Measurements from ENCODE around the gene PTPN3.
"Not testable (repeated sequence)": the region's sequence is repeated elsewhere in the genome, so short reads cannot be mapped to it uniquely, and the experiment has no call there.

Gene PTPN3

DNA sequence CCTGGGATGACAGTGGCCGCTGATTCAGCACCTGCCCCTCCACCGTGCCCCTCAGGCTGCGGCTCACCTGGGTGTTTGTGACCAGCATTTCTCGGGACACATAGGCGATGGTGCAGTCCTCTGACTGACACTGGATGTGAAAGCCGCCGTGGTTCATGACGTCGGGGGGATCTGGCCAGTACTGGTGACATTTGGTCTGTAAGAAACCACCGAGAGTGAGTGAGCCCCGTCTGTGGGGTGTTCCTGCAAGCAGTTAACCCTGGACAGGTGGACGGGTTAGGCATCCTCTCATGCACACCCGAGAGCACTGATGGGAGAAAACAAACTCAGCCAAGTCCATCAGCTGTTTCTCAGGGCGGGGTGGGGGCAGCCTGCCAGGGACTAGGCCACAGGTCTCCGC, 114.8 kb downstream of the PTPN3 start:
- no peak for DNase-seq

DNA sequence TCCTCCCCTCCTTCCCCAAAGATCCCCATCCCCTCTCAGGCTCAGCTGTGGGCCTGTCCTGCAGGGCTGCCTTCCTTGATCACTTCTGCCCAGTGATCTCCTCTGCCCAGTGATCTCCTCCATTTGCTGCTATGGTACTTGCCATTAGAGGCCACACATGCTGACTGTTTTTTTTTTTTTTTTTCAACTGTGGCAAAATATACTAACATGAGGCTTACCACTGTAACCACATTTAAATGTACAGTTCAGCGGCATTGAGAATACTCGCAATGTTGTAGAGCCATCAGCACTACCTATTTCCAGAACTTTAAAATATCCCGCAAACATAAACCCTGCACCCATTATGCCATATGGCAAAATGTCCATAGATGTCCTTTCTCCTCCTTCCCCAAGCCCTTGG, 115.5 kb downstream of the PTPN3 start:
- DNase-seq: no peak

DNA sequence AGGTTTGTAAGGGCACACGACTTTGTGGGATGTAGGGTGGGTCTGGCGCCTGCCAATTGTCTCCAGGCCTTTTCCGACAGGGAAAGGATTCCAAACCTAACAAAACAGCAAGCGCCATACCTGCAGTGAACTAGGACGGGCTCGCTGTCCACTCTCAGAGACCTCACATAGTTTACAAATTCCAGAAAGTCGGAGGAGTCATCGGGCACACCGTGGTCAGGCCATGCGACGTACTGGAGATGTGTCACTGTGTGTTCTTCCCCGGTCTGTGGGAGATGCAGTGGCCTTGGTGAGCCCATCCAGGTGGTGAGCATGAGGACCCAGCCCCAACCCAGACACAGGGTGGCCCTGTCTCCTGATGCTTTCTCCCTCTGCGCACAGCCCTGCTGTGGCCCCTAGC, 115.9 kb downstream of the PTPN3 start:
- no peak for DNase-seq

DNA sequence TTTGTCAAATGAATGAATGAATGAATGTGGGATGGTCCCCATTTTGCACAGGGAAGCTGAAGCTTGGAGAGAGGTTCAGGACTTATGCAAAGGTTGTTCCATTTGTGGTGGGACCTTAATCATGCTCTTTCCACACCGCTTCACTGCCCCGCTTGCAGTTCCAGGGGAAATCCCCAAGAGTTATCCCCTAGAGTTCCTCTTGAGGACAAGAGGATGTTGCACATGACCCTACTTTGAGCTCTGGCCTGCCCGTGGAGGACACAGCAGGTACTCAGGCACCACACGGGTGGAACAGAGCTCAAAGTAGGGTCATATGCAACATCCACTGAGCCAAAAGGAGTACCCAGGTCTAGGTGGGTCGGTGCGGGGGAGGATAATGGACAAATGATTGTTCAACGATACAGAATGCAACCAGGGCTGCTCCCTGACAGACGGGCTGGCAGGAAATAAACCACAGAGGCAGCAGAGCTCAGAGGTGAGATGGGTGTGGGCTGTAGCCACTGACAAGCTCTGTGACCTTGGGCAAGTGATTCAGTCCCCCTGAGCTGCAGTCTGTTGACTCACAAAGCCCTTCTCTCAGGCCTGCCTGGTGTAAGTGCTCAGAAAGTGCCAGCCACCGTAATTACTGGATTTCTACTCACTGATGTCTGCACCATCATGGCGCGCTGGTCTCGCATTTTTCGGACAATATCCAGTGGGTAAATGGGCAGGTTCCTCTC, 116.9 kb downstream of the PTPN3 start:
- DNase-seq: no peak

DNA sequence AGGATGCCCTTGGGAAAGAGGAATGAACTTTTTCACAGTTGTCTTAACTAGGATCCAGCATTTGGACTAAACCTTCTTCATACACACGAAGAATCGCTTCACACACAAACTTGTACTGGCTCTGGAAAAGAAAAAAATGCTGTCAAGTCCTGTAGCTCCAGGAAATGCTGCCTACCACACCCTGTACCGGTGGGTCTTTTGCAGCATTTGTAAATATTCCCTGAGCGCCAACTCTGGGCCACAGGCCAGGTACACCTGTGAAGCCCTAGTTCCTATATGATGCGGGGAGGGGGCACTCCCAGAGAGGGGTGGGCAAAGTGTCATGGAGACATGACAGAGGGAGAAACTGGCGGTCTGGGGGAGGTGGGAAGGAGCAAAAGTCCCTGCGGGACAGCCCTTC, 118.6 kb downstream of the PTPN3 start:
- no peak for DNase-seq

DNA sequence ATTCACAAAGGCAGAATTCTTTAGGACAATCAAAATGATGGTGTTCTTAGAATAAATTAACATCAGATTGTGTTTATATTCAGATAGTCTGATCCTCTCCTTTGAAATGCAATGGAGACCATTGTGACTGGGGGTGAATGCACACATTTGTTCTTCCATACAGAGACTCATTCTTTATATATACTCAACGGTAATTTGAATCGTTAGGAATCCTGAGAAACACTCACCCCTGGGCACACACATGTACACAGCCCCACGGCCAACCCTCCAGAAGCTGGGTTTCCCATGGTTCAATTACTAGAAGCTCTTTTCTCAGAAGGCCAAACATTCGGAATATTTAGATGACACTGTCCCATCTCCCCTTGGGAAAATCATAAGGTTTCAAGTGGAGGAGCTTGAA, 119.8 kb downstream of the PTPN3 start:
- DNase-seq: no peak

DNA sequence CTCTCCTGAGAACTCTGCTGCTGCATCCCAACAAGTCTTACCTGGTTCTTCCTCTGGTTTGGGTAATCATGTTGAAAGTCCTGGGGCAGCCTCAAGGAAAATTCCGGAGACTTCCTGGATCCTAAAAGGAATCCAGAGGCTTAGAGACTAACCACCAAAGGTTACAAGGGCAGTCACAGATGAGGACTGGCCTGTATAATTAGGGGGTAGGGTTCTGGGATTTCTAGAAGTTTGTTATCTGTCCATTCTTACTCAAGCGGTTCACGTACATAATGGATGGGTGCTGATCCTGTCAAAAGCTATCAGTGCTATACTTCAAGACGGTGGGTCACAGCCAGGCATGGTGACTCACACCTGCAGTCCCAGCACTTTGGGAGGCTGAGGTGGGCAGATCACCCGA, 125.9 kb downstream of the PTPN3 start:
- DNase-seq: no peak

DNA sequence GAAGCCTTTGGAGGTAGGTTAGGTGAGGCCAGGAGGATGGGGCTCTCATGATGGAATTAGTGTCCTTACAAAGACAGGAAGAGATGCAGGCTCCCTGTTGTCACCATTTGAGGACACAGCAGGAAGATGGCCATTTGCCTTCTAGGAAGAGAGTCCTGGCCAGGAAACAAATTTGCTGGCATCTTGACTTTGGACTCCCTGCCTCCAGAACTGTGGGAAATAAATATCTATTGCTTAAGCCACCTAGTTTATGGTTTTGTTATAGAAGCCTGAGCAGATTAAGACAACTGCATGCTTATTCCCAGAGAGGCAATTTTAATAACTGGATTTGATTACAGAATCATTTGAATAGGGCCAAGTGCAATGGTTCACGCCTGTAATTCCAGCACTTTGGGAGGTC, 126.7 kb downstream of the PTPN3 start:
- DNase-seq: no peak

DNA sequence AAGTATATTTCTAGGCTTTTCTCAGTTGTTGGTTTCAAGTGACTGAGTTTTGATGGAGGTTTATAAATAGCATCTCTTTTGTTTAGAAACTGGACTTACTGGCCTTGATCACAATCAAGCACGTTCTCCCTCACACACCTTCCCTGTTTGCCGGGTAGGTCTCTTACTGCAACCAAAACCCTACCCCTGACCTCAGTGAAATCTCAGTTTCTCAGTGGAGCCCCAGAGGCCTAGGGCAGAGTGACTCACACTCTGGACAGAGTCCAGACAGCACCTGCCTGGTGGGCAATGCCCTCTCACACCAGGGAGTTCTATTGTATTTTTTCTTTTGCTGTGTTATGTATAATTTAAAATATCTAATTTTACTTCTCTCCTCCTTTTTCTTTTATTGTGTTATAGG, 128.8 kb downstream of the PTPN3 start:
- no peak for DNase-seq

DNA sequence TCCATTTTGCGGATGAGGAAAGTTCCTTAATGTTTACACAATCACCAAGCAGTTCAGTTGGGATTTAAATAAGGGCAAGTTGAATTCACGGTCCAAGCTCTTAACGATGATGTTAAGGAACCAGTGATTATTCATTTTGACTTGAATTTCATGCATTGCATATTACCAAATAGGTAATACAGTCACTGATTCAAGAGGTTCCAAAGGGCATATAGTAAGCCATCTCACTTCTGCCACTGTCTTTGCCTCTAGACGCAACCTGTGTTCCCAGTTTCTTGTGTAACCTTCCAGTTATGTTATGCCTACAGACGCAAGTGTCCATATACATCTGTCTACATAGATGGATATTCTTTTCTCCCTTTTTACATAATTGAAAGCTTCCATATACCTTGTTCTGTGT, 137.3 kb downstream of the PTPN3 start:
- no peak for DNase-seq

DNA sequence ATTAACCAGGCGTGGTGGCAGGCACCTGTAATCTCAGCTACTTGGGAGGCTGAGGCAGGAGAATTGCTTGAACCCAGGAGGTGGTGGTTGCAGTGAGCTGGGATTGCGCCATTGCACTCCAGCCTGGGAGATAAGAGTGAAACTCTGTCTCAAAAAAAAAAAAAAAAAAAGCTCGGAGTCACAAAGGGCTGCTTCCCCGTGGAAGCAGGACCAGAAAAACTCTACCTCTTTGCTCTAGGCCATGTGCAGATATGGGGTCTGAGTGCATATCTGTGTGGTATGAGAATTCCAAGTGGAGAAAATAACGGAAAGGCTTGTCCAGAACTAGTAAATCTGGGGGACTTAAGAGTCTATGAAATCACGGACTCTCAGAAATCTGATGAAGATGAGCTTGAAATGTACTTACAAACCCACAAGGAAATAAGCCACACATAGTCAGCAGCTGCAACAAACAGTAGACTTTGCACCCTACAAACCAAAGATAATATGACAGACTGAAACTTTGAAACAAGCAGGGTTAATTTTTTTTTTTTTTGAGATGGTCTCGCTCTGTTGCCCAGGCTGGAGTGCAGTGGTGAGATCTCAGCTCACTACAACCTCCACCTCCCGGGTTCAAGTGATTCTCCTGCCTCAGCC, 139.0 kb downstream of the PTPN3 start:
- DNase-seq: not testable (repeated sequence)

DNA sequence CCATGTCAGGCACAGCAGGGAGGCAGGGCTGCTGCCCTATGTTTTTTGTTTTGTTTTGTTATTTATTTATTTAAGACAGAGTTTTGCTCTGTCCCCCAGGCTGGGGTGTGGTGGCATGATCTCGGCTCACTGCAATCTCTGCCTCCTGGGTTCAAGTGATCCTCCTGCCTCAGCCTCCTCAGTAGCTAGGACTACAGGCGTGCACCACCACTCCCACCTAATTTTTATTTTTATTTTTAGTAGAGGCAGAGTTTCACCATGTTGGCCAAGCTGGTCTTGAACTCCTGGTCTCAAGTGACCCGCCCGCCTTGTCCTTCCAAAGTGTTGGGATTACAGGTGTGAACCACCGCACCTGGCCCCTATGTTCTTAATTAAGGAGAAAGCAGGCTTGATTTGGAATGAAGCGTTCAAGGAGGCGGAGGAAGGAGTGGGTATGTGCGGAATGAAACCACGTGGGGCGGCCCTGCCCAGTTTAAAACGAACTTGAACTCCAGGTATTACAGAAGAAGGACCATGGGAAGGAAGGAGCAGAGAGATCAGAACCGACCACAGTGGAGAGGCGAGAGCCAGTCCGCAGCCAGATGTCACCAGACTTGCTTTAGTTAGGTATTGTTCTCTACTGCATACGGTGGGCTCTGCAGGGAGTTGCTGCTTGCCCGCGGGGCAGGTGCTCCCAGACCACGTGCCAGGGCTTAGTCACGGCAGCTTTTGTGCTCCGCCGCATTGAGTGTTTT, 142.4 kb downstream of the PTPN3 start:
- DNase-seq: no peak

DNA sequence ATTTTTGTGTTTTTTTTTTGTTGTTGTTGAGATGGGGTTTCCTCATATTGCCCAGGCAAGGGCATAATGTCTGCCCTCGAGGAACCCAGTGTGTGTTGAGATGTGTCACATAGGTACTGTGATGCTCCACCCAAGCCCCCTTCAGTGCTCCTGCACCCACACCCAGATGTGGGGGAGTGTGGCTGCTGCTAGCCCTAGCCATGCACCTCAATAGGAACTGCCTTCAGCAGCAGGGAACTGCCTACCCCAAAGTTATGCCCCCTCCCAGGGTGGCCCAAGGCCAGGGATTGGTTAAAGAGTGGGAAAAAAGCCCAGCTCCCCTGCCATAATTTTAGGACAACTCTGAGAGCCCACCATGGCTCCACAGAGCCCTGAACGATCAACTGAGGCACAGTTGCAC, 143.9 kb downstream of the PTPN3 start:
- DNase-seq: no peak

DNA sequence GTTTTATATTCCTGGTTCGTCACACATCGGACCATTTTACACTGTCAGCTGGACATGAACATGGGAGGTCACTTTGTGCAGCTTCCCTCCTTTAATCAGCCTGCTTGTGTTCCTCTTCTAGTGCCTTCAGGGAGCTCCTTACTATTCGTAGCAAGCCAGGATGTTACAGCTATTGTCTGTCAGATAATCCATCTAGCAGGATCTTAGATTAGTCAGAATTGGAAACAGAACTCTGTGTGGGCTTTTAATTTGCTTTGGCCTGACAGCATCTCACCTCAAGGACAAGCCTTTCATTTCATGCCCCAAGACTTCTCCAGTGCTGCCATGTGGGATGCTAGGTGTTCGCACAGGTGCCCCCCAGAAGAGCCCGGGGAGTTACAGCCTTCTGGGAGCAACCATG, 147.1 kb downstream of the PTPN3 start:
- no peak for DNase-seq

DNA sequence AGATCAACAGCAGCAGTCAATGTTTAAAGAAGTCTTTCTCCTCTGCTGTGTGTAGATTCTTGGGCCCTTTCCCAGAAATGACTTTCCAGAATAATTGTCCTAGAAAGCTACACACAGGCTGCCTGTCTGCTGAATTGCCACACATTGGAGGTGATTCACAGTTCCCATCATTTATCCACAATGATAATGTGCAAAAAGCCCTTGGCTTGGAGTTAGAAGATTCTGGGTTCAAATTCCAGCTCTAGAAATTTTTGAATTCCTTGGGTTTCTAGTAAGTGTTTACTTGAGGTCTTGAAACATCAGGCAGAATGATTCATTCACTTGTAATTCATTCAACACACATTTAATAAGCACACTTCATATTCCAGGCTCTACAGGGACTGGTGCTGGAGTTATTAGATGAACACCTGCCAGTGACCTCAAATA, 148.7 kb downstream of the PTPN3 start:
- no peak for DNase-seq

DNA sequence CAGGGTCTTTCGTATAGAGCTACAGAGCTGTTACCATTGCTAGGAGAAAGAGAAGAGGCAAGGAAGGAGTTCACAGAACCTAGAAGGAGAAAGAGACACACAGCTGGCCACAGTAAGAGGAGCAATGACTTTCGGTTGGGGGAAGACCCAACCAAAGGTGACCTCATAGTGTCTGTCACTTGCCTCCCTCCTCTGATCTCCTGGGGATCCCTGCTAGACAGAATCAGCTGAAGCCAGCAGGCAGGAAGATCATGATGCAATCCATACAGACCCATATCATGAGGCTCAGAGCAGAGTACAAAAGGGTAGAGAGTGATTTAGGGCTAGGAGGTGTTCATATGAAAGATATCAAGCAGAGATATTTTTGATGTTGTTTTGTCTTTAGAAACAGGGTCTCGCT, 151.2 kb downstream of the PTPN3 start:
- DNase-seq: no peak

DNA sequence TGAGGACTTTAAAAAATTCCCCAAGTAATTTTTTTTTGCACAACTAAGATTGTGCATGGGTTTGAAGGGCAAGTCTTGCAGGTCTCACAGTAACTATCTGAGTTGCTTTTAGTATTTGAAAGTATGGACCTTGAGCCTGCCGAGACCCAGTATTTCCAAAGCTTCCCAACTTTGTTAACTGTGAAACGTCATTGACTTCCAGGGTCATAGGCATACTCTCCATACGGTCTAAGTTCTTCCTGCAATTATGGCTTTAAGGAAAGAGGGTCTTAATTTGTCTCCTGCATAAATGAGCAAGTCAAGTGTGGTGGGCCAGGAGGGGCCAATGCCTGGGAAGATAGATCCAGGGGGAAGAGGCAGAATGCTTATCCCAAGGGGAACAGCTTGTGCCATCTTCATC, 153.2 kb downstream of the PTPN3 start:
- no peak for DNase-seq

DNA sequence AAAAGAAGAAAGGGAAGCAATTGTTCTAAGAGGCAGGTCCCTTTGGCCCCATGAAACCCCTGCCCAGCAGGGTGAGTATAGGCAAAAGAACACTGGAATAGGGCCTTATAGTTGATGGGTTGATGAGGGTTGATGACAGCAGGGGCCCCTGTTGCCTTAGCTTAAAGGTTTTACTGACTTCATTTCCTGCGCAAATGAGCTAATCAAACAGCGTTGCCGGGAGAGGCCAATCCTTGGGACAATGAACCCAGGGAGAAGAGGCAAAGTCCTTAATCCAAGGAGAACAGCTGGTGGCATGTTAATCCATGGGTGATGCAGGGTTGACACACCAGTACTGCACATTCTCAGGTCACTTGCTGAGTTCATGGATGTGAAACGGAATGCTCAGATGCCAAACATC, 155.2 kb downstream of the PTPN3 start:
- DNase-seq: no peak

DNA sequence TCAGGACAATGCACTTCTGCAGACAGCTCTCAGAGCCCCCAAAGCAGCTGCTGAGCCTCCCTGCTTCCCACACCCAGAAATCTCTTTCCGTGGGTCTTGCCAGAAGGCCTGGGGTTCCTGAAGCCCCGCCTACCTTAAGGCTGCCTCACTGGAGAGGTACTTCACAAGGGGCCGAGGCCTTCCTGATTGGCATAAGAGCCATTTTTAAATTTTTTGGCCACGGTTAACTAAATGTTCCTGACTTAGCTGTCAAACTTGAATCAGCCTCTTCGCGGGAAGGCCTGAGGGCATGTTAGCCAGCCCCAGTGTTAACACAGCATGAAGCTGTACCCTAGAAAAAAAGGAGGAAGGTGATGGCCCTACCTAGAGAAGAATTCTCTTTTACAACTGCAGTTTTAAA, 156.5 kb downstream of the PTPN3 start:
- DNase-seq: no peak

DNA sequence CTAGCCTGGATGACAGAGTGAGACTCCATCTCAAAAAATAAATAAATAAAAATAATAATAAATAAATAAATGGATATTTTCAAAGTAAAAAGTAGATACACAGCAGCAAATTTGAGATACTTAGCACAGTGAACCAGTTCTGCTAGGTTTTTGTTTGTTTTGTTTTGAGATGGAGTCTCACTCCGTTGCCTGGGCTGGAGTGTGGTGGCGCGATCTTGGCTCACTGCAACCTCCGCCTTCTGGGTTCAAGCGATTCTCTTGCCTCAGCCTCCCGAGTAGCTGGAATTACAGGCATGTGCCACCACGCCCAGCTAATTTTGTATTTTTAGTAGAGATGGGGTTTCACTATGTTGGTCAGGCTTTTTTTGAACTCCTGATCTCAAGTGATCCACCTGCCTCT, 157.1 kb downstream of the PTPN3 start:
- not testable (repeated sequence) for DNase-seq

DNA sequence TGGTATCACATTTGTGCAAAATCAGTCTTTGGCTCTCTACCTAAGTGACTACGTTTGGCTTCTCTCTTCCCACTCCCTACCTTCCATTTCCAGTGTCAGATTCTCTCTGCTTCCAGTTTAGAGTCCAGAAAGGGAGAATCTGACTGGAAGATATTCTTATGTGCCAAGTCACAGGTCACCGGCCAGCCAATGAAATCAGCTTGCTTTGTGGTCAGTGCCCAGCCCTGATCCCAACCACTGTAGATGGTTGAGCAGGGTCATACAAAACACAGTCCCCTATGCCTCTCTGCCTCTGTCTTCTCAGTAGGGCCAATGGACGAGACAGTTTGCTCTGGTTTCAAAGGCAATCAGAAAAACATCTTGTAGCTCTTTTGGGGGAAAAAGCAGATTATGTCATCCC, 161.7 kb downstream of the PTPN3 start:
- DNase-seq: no peak

DNA sequence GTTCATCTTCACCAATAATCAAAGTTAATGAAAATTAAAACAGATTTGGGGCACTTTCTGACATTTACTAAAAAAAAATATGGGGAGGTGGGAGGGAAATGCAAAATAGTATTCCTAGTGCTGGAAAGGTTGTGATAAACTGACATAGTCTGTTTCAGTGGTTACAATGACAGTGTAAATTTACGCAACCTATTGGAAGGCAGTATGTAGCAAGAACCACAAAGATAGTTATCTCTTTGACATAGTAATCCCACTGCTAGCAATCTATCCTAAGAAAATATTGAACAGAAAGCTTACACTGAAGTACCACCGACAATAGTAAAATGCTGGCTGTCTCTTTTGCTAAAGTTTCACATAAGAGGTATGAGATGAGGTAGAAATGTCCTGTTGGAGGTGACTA, 162.2 kb downstream of the PTPN3 start:
- DNase-seq: no peak

DNA sequence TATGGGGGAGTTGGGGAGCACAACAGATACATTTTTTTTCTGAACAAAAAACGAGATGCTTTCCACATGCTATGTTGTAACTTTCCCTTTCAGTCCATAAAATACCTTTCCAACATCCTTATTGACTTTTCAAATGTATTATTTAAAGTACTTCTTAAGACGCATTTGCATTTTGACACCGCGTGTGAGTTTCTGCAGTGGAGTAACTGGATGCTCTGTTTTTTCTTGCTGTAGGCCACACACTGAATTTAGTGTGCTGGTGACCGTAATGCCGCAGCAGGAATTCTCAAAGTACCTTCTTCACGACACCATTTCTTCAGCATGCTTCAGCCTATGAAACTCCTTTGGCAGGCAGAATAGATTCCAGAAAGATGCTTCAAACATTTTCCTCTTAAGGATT, 163.0 kb downstream of the PTPN3 start:
- no peak for DNase-seq

DNA sequence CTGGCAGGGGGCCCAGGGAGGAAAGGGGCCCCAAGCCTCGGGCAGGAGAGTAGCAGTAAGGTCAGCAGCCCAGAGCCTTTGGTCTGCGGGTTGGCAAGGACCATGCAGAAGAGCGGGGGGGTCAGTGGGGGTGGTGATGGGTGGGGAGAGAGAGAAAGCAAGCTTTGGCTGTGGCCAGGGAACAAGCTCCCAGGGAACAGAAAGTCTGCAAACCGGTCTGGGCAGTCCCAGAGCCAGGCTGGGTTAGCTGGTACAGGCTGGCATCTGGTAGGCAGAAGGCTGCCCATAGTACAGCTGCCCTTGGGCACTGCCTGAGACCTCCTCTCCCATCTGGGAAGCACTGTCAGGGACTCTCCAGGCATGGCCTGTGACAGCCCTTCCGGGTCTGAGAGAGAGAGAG, 166.8 kb downstream of the PTPN3 start:
- DNase-seq: no peak

Measured in CD4-positive, alpha-beta T cell treated with Interleukin-1 beta for 1 hour (primary cell).